ENCODE measurements around the gene RANBP10. TPM values are rescaled to one million over a fixed set of nuclear protein-coding genes. Genes with fewer than 3 reads are reported as not detected.

Gene RANBP10
- total and polyA plus RNA-seq, 9 of the 15 experiments (the other 6 are each of a cell fraction or from before 2014, with no cell fraction given) = 0.61 to 19.3 (median 5.9) TPM

DNA sequence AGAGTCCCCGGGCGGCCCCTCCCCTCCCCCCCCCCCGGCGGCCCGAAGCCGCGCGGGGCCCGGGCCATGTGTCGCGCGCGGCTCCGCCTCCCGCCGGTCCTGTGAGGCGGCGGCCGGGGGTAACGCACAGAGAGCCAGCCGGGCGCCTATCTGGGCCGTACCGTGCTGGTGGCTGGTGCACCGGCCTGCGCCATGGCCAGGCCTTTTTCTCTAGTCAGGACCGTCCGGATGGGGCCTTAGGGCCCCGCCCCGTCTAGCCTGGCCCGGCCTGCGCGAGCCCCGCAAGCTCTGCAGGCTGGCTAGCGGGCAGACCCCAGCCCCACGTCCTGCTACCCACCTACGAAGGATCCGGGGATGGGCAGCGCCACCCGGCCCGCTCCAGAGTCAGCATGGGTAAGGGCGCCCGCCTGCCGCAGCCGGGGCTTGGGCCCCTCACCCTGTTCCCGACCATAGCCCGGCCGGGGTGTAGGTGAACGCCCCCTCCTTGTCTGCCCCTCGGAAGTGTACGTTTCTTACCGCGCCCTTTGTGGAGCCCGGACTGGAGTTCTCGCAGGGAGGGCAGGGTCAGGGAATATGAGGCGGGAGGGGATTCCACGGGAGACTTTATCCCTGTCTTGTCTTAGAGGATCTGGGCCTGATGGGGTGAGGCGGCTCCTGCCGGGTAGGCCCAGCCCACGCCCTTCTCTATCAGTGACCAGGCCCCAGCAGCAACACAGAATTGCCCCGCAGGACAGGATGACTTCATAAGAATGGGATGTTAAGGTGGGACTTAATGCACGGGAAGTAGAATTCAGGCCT lies 40.9 kb upstream of the RANBP10 start, which contains the start of gene CENPT (continued):
- TF ChIP-seq CAMTA2 (CRISPR knock-in tag; conservative IDR thresholded peaks at IDR 0.05) (no peak), GABPB2 (CRISPR knock-in tag; conservative IDR thresholded peaks at IDR 0.05) (no peak), XRCC4 (IDR thresholded peaks at IDR 0.05; ENCODE audit: extremely low read depth, insufficient read depth, insufficient read length) (no peak), TGIF2 (CRISPR knock-in tag; IDR thresholded peaks at IDR 0.05) (no peak), ZNF12 (CRISPR knock-in tag; IDR thresholded peaks at IDR 0.05) (no peak), NFRKB (IDR thresholded peaks at IDR 0.05; ENCODE audit: low read depth) (no peak), ZFP30 (CRISPR knock-in tag; IDR thresholded peaks at IDR 0.05; ENCODE audit: borderline replicate concordance) (no peak), ZKSCAN3 (CRISPR knock-in tag; IDR thresholded peaks at IDR 0.05) (no peak), YBX1 (IDR thresholded peaks at IDR 0.05) (no peak), NONO (IDR thresholded peaks at IDR 0.05; ENCODE audit: low read depth in 2 of 2, low read length in 1 of 2) (peak; percentile 53 to 69; a peak in 3 of 4 replicates), SMAD2 (IDR thresholded peaks at IDR 0.05; ENCODE audit: low read depth, low read length) (no peak), ATF7 (IDR thresholded peaks at IDR 0.05) (peak; percentile 53), E2F8 (IDR thresholded peaks at IDR 0.05; ENCODE audit: low read depth, partially characterized antibody) (no peak), ZNF639 (CRISPR knock-in tag; conservative IDR thresholded peaks at IDR 0.05 in 1 of 2, IDR thresholded peaks at IDR 0.05 in 1 of 2) (peak in 1 of 2 experiments; percentile 77; a peak in 1 of 4 replicates), ZNF445 (CRISPR knock-in tag; IDR thresholded peaks at IDR 0.05; ENCODE audit: low read depth) (no peak), ZNF668 (CRISPR knock-in tag; IDR thresholded peaks at IDR 0.05) (no peak), CREB1 (IDR thresholded peaks at IDR 0.05) (0 out of 2 replicates have a peak, but pooled peaks have one; percentile 9), CREB1 (CRISPR knock-in tag; IDR thresholded peaks at IDR 0.05) (no peak), JUND (IDR thresholded peaks at IDR 0.05; ENCODE audit: borderline replicate concordance, low read depth, low read length) (peak; percentile 76), JUND (tag; IDR thresholded peaks at IDR 0.05; ENCODE audit: borderline replicate concordance, low read depth, low read length) (no peak; the same call in 2 of the 3 replicates)
- TF ChIP-seq, protein P1, sequence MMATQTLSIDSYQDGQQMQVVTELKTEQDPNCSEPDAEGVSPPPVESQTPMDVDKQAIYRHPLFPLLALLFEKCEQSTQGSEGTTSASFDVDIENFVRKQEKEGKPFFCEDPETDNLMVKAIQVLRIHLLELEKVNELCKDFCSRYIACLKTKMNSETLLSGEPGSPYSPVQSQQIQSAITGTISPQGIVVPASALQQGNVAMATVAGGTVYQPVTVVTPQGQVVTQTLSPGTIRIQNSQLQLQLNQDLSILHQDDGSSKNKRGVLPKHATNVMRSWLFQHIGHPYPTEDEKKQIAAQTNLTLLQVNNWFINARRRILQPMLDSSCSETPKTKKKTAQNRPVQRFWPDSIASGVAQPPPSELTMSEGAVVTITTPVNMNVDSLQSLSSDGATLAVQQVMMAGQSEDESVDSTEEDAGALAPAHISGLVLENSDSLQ (IDR thresholded peaks at IDR 0.05) = no peak
